Adrenal gland (tissue), 12 donors: ENCODE measurements around the gene AK5. TPM values are rescaled to one million over a fixed set of nuclear protein-coding genes. Genes with fewer than 3 reads are reported as not detected.

Source experiments
- DNase-seq, 7 donors: peaks; one replicate each; pipeline ENCODE4 v3.0.0-alpha.2; 2019 to 2020
- H3K27ac ChIP-seq, 5 donors: fragments of 200-600 bp; sonication (generic) in 4 of 5; 1 replicate in 3 of 5; 2 replicates in 2 of 5; pipeline versions ENCODE4 v1.5.1 to v1.8.0; 2016 to 2020; ENCODE audit warnings: mild to moderate bottlenecking in 1 of 5
- H3K27me3 ChIP-seq: fragments of 200-600 bp; 2 replicates; pipeline ENCODE4 v1.8.0; 2021
- H3K36me3 ChIP-seq, 2 donors: fragments of 200-600 bp; replicated peaks in 1 of 2; 1 replicate in 1 of 2; 2 replicates in 1 of 2; pipeline versions ENCODE4 v1.5.1 to v1.8.0; 2018 to 2022
- H3K4me1 ChIP-seq, 2 donors: fragments of 200-600 bp; replicated peaks in 1 of 2; 1 replicate in 1 of 2; 2 replicates in 1 of 2; pipeline versions ENCODE4 v1.5.1 to v1.8.0; 2018 to 2021
- H3K4me3 ChIP-seq, 4 donors: fragments of 200-600 bp; sonication (generic) in 3 of 4; one replicate each; pipeline ENCODE4 v1.5.1; 2016 to 2018
- H3K9me3 ChIP-seq, 3 donors: fragments of 200-600 bp; sonication (generic) in 1 of 3; replicated peaks in 1 of 3; 1 replicate in 2 of 3; 2 replicates in 1 of 3; pipeline versions ENCODE4 v1.5.1 to v1.8.0; 2016 to 2021
- CTCF ChIP-seq, 6 experiments: fragments of 450-650 bp in 4 of 6; fragments of 200-600 bp in 2 of 6; sonication (generic) in 1 of 6; IDR thresholded peaks; 1 replicate in 5 of 6; 2 replicates in 1 of 6; pipeline versions ENCODE4 v1.5.1 to v1.8.0; 2016 to 2021; ENCODE audit warnings: antibody characterized with exemption in 6 of 6, mild to moderate bottlenecking in 2 of 6, moderate library complexity in 1 of 6
- POLR2A ChIP-seq, 2 donors: fragments of 450-650 bp; IDR thresholded peaks; one replicate each; pipeline ENCODE4 v1.6.1; 2017; ENCODE audit warnings: antibody characterized with exemption in 2 of 2, mild to moderate bottlenecking in 2 of 2, moderate library complexity in 1 of 2
- WGBS, 4 donors: extraction: QIAGEN DNeasy Blood & Tissue Kit in 2 of 4; methylation state at CpG; one replicate each; pipeline versions ENCODE4 v1.1.5 to v1.1.7; 2013 to 2017; 5-methylcytosine and 5-hydroxymethylcytosine counted together
- intact Hi-C, 2 donors: fragments of 100-400 bp; cut with DNase I; formaldehyde crosslinking; loops; one replicate each; pipeline versions ENCODE4 v1.14.1 to v1.15.0; 2022 to 2023
- polyA plus RNA-seq, 3 donors: library from polyadenylated mRNA; stranded (reverse); fragments of 200-250 nt in 2 of 3; fragments of 350-450 nt in 1 of 3; fragmentation: Illumina TruSeq in 1 of 3; extraction: RNeasy Lipid Tissue Mini Kit (QIAGEN cat#74804) in 1 of 3; gene quantifications; one replicate each; pipeline ENCODE4 v1.2.3, GENCODE V29; 2013 to 2014
- total RNA-seq, 9 donors: library from RNA; depleted of rRNA in 4 of 9; stranded (reverse); fragments of >200 nt in 4 of 9; fragments of 120-200 nt in 1 of 9; fragmentation: NEBNext Ultra II Directional in 1 of 9; extraction: Animal tissue kit (Norgen Biotek cat#: 25700) in 1 of 9; gene quantifications; one replicate each; pipeline versions ENCODE4 v1.1.0 to v1.2.4, GENCODE V29; 2013 to 2023
- donor health status: healthy with polysubstance abuse.
- donor health status: Bipolar disorder and iron deficiency.
- donor health status: DM: yes; HTN: yes; CAD: no.
- donor health status: DM: no; HTN: no; CAD: no.
- donor health status: DM: no; HTN: no; CAD: no.
- donor health status: DM: yes; HTN: yes; CAD: no.

Gene AK5
- total and polyA plus RNA-seq, 12 donors, result 0.34 to 2.3 (median 1.1) TPM; not detected in 4

DNA sequence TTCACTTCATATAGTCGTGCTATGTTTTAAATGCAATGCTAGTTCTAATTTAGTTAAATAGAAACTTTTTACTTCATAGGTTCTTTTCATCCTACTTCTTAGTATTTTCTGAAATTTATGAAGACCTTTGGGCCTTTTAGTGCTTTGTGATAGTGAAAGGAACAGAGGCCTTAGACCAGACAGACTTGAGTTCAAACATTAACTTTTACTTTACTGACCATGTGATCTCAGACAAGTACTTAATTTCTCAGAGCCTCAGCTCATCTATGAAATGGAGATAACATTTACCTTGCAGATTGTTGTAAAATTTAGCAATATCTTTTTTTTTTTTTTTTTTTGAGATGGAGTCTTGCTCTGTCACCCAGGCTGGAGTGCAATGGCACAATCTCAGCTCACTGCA, 57.5 kb downstream of the AK5 start:
- Histone ChIP-seq H3K27ac (no peak overlapping the region), H3K36me3 (no peaks in the 10 kb centered on the region), H3K4me3 (no peak overlapping the region), H3K9me3 (no peaks in the 10 kb centered on the region), H3K4me1 (no peaks in the 10 kb centered on the region), H3K27me3 (no peaks in the 10 kb centered on the region)
- 79 to 94% (median 91%) methylated on average over 1 of the region's 1 CpG for WGBS, 4 donors
- TF ChIP-seq POLR2A (IDR thresholded peaks at IDR 0.05), result no peak
- no peak for TF ChIP-seq CTCF (IDR thresholded peaks at IDR 0.05)
- intact Hi-C loops, result loop anchor here in 1 of 2 donors (10.0 kb wide), 1 partner anchor 65 kb away; no protein-coding TSS in a partner anchor
- no peak for DNase-seq

GRCh38 chr1:77341195-77341594, 59.4 kb downstream of the AK5 start:
- 88 to 90% (median 89%) methylated on average over 4 of the region's 4 CpGs for WGBS, 4 donors
- no peak overlapping the region for H3K27ac ChIP-seq
- no peak for DNase-seq
- H3K27me3 ChIP-seq, result no peaks in the 10 kb centered on the region
- no peaks in the 10 kb centered on the region for H3K36me3 ChIP-seq
- no peaks in the 10 kb centered on the region for H3K4me1 ChIP-seq
- intact Hi-C loops, result no loop called here
- no peak overlapping the region for H3K4me3 ChIP-seq
- no peaks in the 10 kb centered on the region for H3K9me3 ChIP-seq
- no peak for TF ChIP-seq POLR2A (IDR thresholded peaks at IDR 0.05)
- TF ChIP-seq CTCF (IDR thresholded peaks at IDR 0.05), result no peak

- H3K9me3 ChIP-seq, result no peaks in the 10 kb centered on the region
- no peaks in the 10 kb centered on the region for H3K27me3 ChIP-seq
- intact Hi-C loops, result no loop called here
- H3K27ac ChIP-seq, result no peak overlapping the region
- no peaks in the 10 kb centered on the region for H3K36me3 ChIP-seq
- H3K4me3 ChIP-seq, result no peak overlapping the region
- no peak for TF ChIP-seq POLR2A (IDR thresholded peaks at IDR 0.05)
- TF ChIP-seq CTCF (IDR thresholded peaks at IDR 0.05), result no peak
- no peak for DNase-seq
- H3K4me1 ChIP-seq, result no peaks in the 10 kb centered on the region
Observed at GRCh38 chr1:77342745-77343144, 60.9 kb downstream of the AK5 start.

DNA sequence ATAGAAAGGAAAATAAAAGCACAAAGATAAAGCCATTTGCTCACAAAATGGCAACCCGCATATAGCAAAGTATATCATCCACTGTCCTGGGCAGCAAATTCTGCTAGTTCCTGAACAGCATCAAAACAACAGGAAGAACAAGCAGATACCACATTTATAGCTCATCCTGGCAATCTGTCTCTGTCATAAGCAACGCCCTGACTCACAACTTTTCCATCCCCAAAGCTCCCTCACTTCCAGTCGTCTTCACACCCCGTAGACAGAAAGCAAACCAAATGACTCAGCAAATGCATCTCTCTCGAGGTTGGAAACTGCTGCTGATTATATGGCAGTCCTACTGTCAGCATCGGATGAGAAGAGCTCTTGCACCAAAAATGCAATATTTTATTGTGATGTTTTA, 65.8 kb downstream of the AK5 start:
- Histone ChIP-seq H3K4me3 (no peak overlapping the region), H3K9me3 (no peaks in the 10 kb centered on the region), H3K27ac (no peak overlapping the region), H3K27me3 (no peaks in the 10 kb centered on the region), H3K4me1 (no peaks in the 10 kb centered on the region), H3K36me3 (no peaks in the 10 kb centered on the region)
- DNase-seq, result no peak
- intact Hi-C loops, result no loop called here
- TF ChIP-seq CTCF (IDR thresholded peaks at IDR 0.05) (no peak), POLR2A (IDR thresholded peaks at IDR 0.05) (no peak)
- 32 to 46% (median 45%) methylated on average over 6 of the region's 6 CpGs for WGBS, 4 donors
